Activated T-cell treated with anti-CD3 and anti-CD28 coated beads, Interleukin-2, amount 50 U/mL, for 4 hours (primary cell): ENCODE measurements around the gene BNC2. TPM values are rescaled to one million over a fixed set of nuclear protein-coding genes. Genes with fewer than 3 reads are reported as not detected.

Source experiments
- ATAC-seq, 2 donors: fragments of 200-7000 bp; cut with Tn5 transposase; one replicate each; pipeline ENCODE4 v1.10.0; 2021
- DNase-seq: peaks from one replicate; pipeline ENCODE4 v3.0.0-alpha.2; 2020
- H3K27me3 Mint-ChIP-seq: one replicate; pipeline ENCODE4 v1.8.0; 2021; ENCODE audit warnings: low read depth, mixed read lengths
- H3K36me3 Mint-ChIP-seq: one replicate; pipeline ENCODE4 v1.8.0; 2022; ENCODE audit warnings: mixed read lengths; ENCODE audit not compliant: insufficient read depth
- H3K4me1 Mint-ChIP-seq: one replicate; pipeline ENCODE4 v1.8.0; 2021; ENCODE audit warnings: low read depth, mixed read lengths
- H3K4me3 Mint-ChIP-seq: one replicate; pipeline ENCODE4 v1.8.0; 2021; ENCODE audit warnings: mild to moderate bottlenecking, moderate library complexity, mixed read lengths
- H3K9me3 Mint-ChIP-seq: one replicate; pipeline ENCODE4 v1.8.0; 2021; ENCODE audit warnings: mixed read lengths
- total RNA-seq, 3 donors: library from RNA; stranded (reverse); gene quantifications; one replicate each; pipeline ENCODE4 v1.2.1, GENCODE V29; 2021

The BNC2 gene
- total RNA-seq, 3 donors from 2014 or later, result 0.08 to 0.29 (median 0.25) TPM

GRCh38 chr9:16715404-16715803, 155.1 kb downstream of the BNC2 start:
- H3K4me1 Mint-ChIP-seq, result no peaks in the 10 kb centered on the region
- no peaks in the 10 kb centered on the region for H3K27me3 Mint-ChIP-seq
- no peaks in the 10 kb centered on the region for H3K36me3 Mint-ChIP-seq
- ATAC-seq, result no peak
- DNase-seq, result no peak
- H3K4me3 Mint-ChIP-seq, result no peak overlapping the region
- peaks cover 3% of the 10 kb centered on the region for H3K9me3 Mint-ChIP-seq

- DNase-seq, result no peak
- Mint-ChIP-seq H3K4me1 (no peaks in the 10 kb centered on the region), H3K9me3 (peaks cover 3% of the 10 kb centered on the region), H3K36me3 (no peaks in the 10 kb centered on the region), H3K4me3 (no peak overlapping the region), H3K27me3 (no peaks in the 10 kb centered on the region)
- ATAC-seq, result no peak
These were observed 157.7 kb downstream of the BNC2 start for GRCh38 chr9:16712787-16713186.

GRCh38 chr9:16710888-16711287, 159.6 kb downstream of the BNC2 start:
- ATAC-seq (no peak), DNase-seq (no peak)
- Mint-ChIP-seq H3K4me1 (no peaks in the 10 kb centered on the region), H3K36me3 (no peaks in the 10 kb centered on the region), H3K9me3 (peaks cover 3% of the 10 kb centered on the region), H3K27me3 (no peaks in the 10 kb centered on the region), H3K4me3 (no peak overlapping the region)

DNA sequence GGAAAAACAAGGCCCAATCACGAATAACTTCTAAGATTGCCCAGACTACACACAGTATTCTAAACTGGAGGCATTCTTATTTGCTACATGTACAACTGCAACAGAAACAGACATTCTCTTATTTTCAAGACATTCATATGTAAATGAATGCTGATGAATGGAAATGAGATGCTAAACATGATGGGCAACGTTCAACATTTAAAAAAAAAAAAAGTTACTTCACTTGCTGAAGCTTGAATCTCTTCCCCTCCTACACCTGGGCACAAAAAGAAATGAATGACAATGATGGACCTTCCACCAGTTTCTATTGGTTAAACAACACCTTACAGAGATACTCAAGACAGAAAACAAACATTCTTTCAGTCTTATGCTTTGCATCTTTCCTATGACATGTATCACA, 160.5 kb downstream of the BNC2 start:
- no peak for ATAC-seq
- no peaks in the 10 kb centered on the region for H3K4me1 Mint-ChIP-seq
- no peak for DNase-seq
- H3K36me3 Mint-ChIP-seq, result no peaks in the 10 kb centered on the region
- H3K9me3 Mint-ChIP-seq, result peaks cover 6% of the 10 kb centered on the region
- H3K27me3 Mint-ChIP-seq, result no peaks in the 10 kb centered on the region
- H3K4me3 Mint-ChIP-seq, result no peak overlapping the region

DNA sequence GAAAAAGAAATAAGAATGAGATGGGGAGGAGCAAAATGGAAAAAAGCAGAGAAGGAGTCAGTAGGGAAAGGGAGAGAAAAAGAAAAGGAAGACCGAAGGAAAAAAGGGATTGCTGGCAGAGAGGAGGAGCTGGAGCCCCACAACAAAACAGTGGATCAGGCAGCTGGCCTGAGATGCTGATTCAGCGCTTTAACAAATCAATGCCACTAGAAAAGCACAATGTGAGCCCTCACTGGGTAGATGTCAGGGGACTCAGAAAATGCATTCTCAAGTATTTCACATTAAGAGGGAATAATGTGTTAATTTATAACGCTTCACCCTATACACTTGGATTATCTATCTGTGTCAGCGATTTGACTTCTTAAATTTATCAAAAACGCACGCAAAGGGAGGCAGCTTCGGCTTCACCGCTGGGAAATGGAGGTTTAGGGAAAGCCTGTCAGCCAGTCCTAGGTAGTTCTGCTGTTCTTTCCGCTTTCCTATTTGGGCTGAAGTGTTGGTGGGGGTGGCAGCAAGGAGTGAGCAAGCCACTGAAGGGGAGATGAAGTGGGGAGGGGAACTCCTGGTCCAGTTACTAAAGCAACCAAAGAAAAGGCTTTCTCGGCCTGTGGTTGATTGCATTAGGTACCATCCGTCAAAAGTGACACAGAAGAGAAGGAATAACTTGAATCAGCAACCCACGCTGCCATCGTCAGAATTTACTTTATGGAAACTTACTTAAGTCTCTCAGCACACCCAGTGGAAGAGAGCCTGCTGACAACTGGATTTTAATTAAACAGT, 161.6 kb downstream of the BNC2 start:
- no peaks in the 10 kb centered on the region for H3K27me3 Mint-ChIP-seq
- no peak overlapping the region for H3K4me3 Mint-ChIP-seq
- ATAC-seq (no peak), DNase-seq (no peak)
- no peaks in the 10 kb centered on the region for H3K36me3 Mint-ChIP-seq
- peaks cover 6% of the 10 kb centered on the region for H3K9me3 Mint-ChIP-seq
- no peaks in the 10 kb centered on the region for H3K4me1 Mint-ChIP-seq

DNA sequence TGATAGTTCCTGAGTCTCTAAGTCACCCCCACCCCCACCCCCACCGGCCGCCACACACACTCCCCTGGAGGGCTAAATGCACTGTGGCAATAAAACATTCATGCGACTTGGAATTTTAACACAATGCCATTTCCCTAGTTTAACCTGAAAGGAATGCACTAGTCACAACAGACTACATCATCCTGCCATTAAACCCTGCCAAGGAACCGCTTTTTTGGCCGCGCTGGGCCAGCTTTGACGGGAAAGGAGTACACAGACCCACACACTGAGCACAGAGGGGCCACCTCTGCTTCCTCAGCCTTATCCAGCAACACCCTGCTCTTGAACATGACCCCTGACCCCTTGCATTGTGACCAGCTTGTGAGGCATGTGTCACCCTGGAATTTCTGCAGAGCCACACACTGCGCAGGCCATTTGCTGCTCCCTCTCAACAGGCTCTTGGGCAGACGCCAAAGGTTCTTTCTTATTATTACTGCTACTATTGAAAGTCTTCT, 165.3 kb downstream of the BNC2 start:
- no peaks in the 10 kb centered on the region for H3K36me3 Mint-ChIP-seq
- DNase-seq (no peak), ATAC-seq (no peak)
- no peaks in the 10 kb centered on the region for H3K27me3 Mint-ChIP-seq
- H3K4me1 Mint-ChIP-seq, result no peaks in the 10 kb centered on the region
- no peak overlapping the region for H3K4me3 Mint-ChIP-seq
- H3K9me3 Mint-ChIP-seq, result peaks cover 3% of the 10 kb centered on the region

DNA sequence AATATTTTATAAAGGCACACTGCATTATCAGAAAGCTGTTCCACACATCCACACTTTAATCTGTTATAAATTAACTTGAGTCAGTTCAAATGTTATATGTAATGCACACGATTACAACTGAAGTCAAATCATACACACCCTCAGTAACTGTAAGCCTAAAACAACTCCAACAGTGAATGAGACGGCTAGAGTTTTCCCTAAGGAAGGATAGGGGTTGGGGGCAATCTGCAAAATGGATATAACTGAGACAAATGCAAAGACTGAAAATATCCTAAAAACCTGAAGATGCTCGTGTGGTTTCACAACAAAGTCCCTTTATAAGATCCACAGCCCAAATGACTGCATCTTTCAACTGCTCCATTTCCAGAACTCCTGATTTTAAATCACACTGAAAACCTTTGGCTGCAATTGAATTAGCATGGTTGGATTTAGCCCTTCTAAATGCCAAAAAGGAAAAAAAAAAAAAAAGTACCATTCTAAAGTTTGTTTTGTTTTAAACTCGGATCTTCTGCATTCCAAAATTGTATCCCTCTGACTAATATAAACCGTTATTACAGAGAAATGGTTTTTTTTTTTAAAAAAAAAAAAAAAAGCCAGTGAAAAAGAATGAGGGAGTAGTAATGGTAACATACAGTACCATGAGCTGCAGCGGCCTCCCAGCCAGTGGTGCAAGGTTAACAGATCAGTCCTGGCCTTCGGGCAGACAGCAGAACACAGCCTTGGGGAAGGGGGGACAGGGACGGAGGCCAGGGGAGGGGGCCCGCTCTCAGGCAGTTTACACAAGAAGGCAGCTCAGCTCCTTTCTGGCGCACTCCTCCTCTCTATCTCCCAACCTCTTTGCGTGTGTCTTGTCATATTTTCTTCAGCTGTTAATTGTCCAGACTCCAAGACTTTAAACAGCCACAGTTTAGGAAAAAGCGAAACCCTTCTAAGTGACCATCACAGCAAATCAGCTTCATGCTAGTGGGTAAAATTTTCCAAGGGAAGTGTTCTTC, 166.1 kb downstream of the BNC2 start:
- ATAC-seq (no peak), DNase-seq (no peak)

DNA sequence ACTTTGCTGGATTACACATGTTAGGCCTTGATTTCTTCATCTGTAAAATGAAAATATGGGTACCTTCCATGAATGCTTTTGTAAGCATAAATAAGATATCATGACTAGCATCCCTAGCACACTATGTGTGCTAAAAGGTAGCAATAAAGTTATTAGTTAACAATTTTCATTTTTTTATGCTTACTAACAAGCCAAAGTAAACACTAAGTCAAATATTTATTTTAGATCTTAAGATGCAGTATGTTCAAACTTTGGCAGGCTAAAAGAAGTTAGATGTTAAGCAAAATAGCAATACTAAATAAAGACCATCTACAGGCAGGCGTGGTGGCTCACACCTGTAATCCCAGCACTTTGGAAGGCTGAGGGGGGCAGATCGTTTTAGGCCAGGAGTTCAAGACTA, 169.1 kb downstream of the BNC2 start:
- H3K27me3 Mint-ChIP-seq, result no peaks in the 10 kb centered on the region
- no peak for ATAC-seq
- no peak overlapping the region for H3K4me3 Mint-ChIP-seq
- H3K4me1 Mint-ChIP-seq, result no peaks in the 10 kb centered on the region
- H3K9me3 Mint-ChIP-seq, result peaks cover 6% of the 10 kb centered on the region
- no peak for DNase-seq
- H3K36me3 Mint-ChIP-seq, result no peaks in the 10 kb centered on the region

More for the DNA sequence above, 166.1 kb downstream of the BNC2 start:
- H3K9me3 Mint-ChIP-seq, result peaks cover 6% of the 10 kb centered on the region
- no peaks in the 10 kb centered on the region for H3K4me1 Mint-ChIP-seq
- no peak overlapping the region for H3K4me3 Mint-ChIP-seq
- H3K36me3 Mint-ChIP-seq, result no peaks in the 10 kb centered on the region
- no peaks in the 10 kb centered on the region for H3K27me3 Mint-ChIP-seq

DNA sequence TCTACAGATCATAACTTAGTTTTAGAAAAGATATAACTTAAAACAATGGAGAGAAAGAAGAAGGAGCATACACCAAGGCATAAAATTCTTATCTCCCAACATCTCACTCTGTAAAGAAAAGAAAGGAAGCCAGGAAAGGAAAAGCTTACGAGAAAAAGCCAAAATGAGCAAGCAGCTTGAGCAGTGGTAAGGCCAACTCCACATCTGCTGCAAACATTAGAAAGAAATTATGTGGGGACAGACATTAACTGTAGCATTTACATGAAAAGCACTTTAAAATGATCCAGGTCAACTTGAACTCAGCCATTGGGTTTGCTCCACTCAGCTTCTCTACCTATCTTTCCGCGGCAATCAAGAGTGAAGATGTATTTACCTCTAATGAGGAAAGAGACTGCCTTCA, 176.9 kb downstream of the BNC2 start:
- no peak for DNase-seq
- Mint-ChIP-seq H3K4me3 (no peak overlapping the region), H3K36me3 (no peaks in the 10 kb centered on the region), H3K9me3 (no peaks in the 10 kb centered on the region), H3K27me3 (no peaks in the 10 kb centered on the region), H3K4me1 (no peaks in the 10 kb centered on the region)
- no peak for ATAC-seq

GRCh38 chr9:16690628-16691027, 179.8 kb downstream of the BNC2 start:
- H3K9me3 Mint-ChIP-seq, result peaks cover 4% of the 10 kb centered on the region
- H3K27me3 Mint-ChIP-seq, result no peaks in the 10 kb centered on the region
- H3K4me3 Mint-ChIP-seq, result no peak overlapping the region
- H3K4me1 Mint-ChIP-seq, result no peaks in the 10 kb centered on the region
- H3K36me3 Mint-ChIP-seq, result no peaks in the 10 kb centered on the region
- ATAC-seq, result no peak
- DNase-seq, result no peak

- no peak overlapping the region for H3K4me3 Mint-ChIP-seq
- no peak for ATAC-seq
- DNase-seq, result no peak
- H3K4me1 Mint-ChIP-seq, result no peaks in the 10 kb centered on the region
- H3K27me3 Mint-ChIP-seq, result no peaks in the 10 kb centered on the region
- peaks cover 4% of the 10 kb centered on the region for H3K9me3 Mint-ChIP-seq
- H3K36me3 Mint-ChIP-seq, result no peaks in the 10 kb centered on the region
These were observed 180.3 kb downstream of the BNC2 start for GRCh38 chr9:16690205-16690604.

- peaks cover 4% of the 10 kb centered on the region for H3K9me3 Mint-ChIP-seq
- no peak for DNase-seq
- H3K4me3 Mint-ChIP-seq, result no peak overlapping the region
- no peaks in the 10 kb centered on the region for H3K36me3 Mint-ChIP-seq
- no peaks in the 10 kb centered on the region for H3K27me3 Mint-ChIP-seq
- no peak for ATAC-seq
- no peaks in the 10 kb centered on the region for H3K4me1 Mint-ChIP-seq
These were observed 181.0 kb downstream of the BNC2 start for GRCh38 chr9:16689351-16689938.

GRCh38 chr9:16688814-16689213, 181.7 kb downstream of the BNC2 start:
- DNase-seq, result no peak
- no peaks in the 10 kb centered on the region for H3K27me3 Mint-ChIP-seq
- peaks cover 4% of the 10 kb centered on the region for H3K9me3 Mint-ChIP-seq
- H3K4me3 Mint-ChIP-seq, result no peak overlapping the region
- H3K36me3 Mint-ChIP-seq, result no peaks in the 10 kb centered on the region
- no peaks in the 10 kb centered on the region for H3K4me1 Mint-ChIP-seq
- ATAC-seq, result no peak

DNA sequence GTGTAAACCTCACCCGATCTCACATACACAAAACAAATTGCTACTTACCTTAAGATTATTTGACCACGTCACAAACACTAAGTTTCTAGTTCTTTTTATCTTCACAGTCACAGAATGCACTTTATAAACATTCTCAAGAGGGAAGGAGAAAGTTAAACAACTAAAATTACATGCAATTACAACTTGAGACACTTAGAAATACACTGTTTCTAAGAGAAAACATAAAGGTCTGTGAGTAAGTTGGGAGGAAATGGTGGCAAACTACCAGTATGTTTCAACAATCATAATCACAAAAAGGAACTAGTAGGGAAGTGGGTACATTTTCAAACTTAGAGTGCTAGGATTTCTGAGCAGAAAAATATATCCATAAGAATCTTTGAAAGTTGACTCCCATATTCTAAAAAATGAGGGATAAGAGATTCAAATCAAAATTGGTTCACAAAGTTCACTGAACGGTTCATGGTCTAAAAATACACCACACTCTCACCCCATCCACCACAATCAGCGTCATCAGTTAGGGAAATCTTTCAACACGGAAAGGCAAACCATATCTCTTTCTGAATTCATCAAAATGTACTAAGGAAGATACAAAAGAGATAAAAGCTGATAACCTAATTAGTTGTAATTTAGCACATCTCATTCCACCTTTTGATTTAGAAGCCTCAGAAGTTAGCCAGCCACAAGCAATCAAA, 182.6 kb downstream of the BNC2 start:
- Mint-ChIP-seq H3K9me3 (peaks cover 4% of the 10 kb centered on the region), H3K27me3 (no peaks in the 10 kb centered on the region), H3K4me1 (no peaks in the 10 kb centered on the region), H3K4me3 (no peak overlapping the region), H3K36me3 (no peaks in the 10 kb centered on the region)
- ATAC-seq (no peak), DNase-seq (no peak)
